Heart left ventricle (tissue), 16 donors: ENCODE results near the gene GFY. TPM values are rescaled to one million over a fixed set of nuclear protein-coding genes. Genes with fewer than 3 reads are reported as not detected.

Experiments
- ATAC-seq, 4 donors: fragments of 200-7000 bp; cut with Tn5 transposase; one replicate each; pipeline ENCODE4 v1.9.1; 2020 to 2022; ENCODE audit warnings: moderate library complexity in 4 of 4, mild to moderate bottlenecking in 3 of 4, moderate number of reproducible peaks in 1 of 4
- DNase-seq, 5 donors: peaks; one replicate each; pipeline ENCODE4 v3.0.0-alpha.2; 2020
- H3K27ac ChIP-seq, 12 donors: fragments of 200-600 bp; sonication (generic) in 4 of 12; one replicate each; pipeline versions ENCODE4 v1.5.0 to v1.8.0; 2016 to 2022; ENCODE audit warnings: mild to moderate bottlenecking in 2 of 12
- H3K27me3 ChIP-seq, 9 donors: fragments of 200-600 bp; sonication (generic) in 2 of 9; one replicate each; pipeline versions ENCODE4 v1.5.1 to v1.8.0; 2016 to 2022; ENCODE audit warnings: mild to moderate bottlenecking in 3 of 9
- H3K36me3 ChIP-seq, 9 donors: fragments of 200-600 bp; sonication (generic) in 2 of 9; one replicate each; pipeline versions ENCODE4 v1.5.0 to v1.8.0; 2018 to 2022; ENCODE audit warnings: mild to moderate bottlenecking in 2 of 9
- H3K4me1 ChIP-seq, 12 donors: fragments of 200-600 bp; sonication (generic) in 4 of 12; one replicate each; pipeline versions ENCODE4 v1.5.0 to v1.8.0; 2016 to 2022; ENCODE audit warnings: mild to moderate bottlenecking in 3 of 12
- H3K4me3 ChIP-seq, 12 donors: fragments of 200-600 bp; sonication (generic) in 4 of 12; one replicate each; pipeline versions ENCODE4 v1.5.0 to v1.8.0; 2017 to 2022; ENCODE audit warnings: mild to moderate bottlenecking in 9 of 12, moderate library complexity in 4 of 12
- H3K9me3 ChIP-seq, 12 donors: fragments of 200-600 bp; sonication (generic) in 4 of 12; one replicate each; pipeline versions ENCODE4 v1.5.0 to v1.8.0; 2016 to 2022; ENCODE audit warnings: mild to moderate bottlenecking in 1 of 12
- CTCF ChIP-seq, 12 donors: fragments of 200-600 bp; sonication (generic) in 4 of 12; IDR thresholded peaks; one replicate each; pipeline versions ENCODE4 v1.5.0 to v1.8.0; 2018 to 2022; ENCODE audit warnings: antibody characterized with exemption in 12 of 12, mild to moderate bottlenecking in 5 of 12
- POLR2A ChIP-seq, 2 donors: fragments of 450-650 bp; IDR thresholded peaks; one replicate each; pipeline ENCODE4 v1.6.1; 2017; ENCODE audit warnings: antibody characterized with exemption in 2 of 2, mild to moderate bottlenecking in 2 of 2, moderate library complexity in 2 of 2
- WGBS, 4 donors: extraction: QIAGEN DNeasy Blood & Tissue Kit in 2 of 4; methylation state at CpG; one replicate each; pipeline versions ENCODE4 v1.1.5 to v1.1.7; 2013 to 2018; 5-methylcytosine and 5-hydroxymethylcytosine counted together
- intact Hi-C, 10 donors: fragments of 100-400 bp; cut with DNase I; formaldehyde crosslinking; loops; one replicate each; pipeline versions ENCODE4 v1.11.1 to v1.14.2; 2022
- polyA plus RNA-seq, 2 donors: library from polyadenylated mRNA; stranded (reverse); fragments of 200-250 nt; gene quantifications; one replicate each; pipeline ENCODE4 v1.2.3, GENCODE V29; 2013
- total RNA-seq, 9 donors: library from RNA; depleted of rRNA in 2 of 9; stranded (reverse); fragments of >200 nt in 2 of 9; fragmentation: NEBNext Ultra II Directional in 3 of 9; extraction: Animal tissue kit (Norgen Biotek cat#: 25700) in 3 of 9; gene quantifications; one replicate each; pipeline versions ENCODE4 v1.1.0 to v1.2.4, GENCODE V29; 2016 to 2023
- donor health status: ischemic (EF 13 %, LVEDD 7.1; RV severe dilation, severe dysfunction).
- donor health status: healthy with polysubstance abuse.
- donor health status: DM: no; HTN: yes; CAD: no.
- donor health status: DM: no; HTN: no; CAD: no.
- donor health status: ischemic (EF 25% LVEDD 6.9; RV normal size, moderate dysfunction).
- donor health status: ischemic (EF 25% LVEDD 5.7; RV mildly dilated, moderate dysfunction).
- donor health status: healthy.
- donor health status: DM: yes; HTN: yes; CAD: no.
- donor health status: ischemic (EF 35%, LVEDD 5.7; RV mildly dilated, moderate dysfunction).
- donor health status: nonischemic (EF 11% LVEDD 7.7; RV severe dilation, severe dysfunction).
- donor health status: DM: yes; HTN: yes; CAD: no.
- donor health status: PGD.
- donor health status: ischemic (EF 29% LVEDD 5.4; RV normal size, mild dysfunction).
- donor health status: nonischemic (EF 23%, LVEDD 6.1; RV moderate dilation, normal function).

Gene GFY
- total and polyA plus RNA-seq, 11 donors: 0.12 TPM; not detected in 10

DNA sequence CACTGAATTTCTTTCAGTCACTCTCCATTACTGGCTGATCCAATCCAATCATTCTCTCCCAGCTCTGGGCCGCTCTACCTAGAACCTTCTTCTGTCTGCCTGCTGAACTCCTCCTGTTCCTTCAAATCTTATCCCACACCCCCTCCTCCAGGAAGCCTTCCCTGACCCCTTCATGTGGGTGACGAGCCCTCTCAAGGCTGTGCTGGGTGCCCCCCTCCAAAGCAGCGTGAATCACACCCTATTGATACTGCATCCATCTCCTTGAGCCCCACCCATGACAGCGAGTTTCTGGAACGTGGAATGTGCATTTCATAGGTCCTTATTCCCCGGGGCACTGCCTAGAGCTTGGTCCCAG, 23.2 kb downstream of the GFY start:
- Histone ChIP-seq H3K36me3 (peaks cover 0 to 25% (median 7%) of the 10 kb centered on the region in 9 donors), H3K4me1 (peaks cover 0 to 17% (median 4%) of the 10 kb centered on the region in 12 donors), H3K9me3 (no peaks in the 10 kb centered on the region), H3K4me3 (no peak overlapping the region), H3K27me3 (no peaks in the 10 kb centered on the region), H3K27ac (no peak overlapping the region)
- ATAC-seq (no peak), DNase-seq (no peak)
- 92 to 96% (median 94%) methylated on average over 6 of the region's 6 CpGs for WGBS, 4 donors
- TF ChIP-seq CTCF (IDR thresholded peaks at IDR 0.05): no peak
- TF ChIP-seq POLR2A (IDR thresholded peaks at IDR 0.05): no peak
- intact Hi-C loops: loop anchor here in 3 of 10 donors (10.0 kb wide), 2 partner anchors 184 to 224 kb away; no protein-coding TSS in a partner anchor

DNA sequence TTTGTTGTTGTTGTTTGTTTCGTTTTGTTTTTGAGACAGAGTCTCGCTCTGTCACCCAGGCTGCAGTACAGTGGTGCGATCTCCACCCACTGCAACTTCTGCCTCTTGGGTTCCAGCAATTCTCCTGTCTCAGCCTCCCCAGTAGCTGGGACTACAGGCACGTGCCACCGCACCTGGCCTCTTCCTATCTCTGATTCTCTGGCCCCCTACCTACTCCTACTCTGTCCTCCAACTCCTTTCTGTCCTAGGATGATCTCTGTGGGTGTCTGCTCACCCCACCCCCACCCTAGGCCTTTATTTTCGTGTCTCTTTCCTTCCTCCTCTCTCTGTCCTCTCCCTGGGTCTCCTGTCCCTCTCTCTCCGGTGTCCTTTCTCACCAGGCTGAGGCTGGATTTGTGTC, 25.2 kb downstream of the GFY start:
- Histone ChIP-seq H3K9me3 (no peaks in the 10 kb centered on the region), H3K27ac (no peak overlapping the region), H3K4me1 (peaks cover 0 to 31% (median 9%) of the 10 kb centered on the region in 12 donors), H3K36me3 (peaks cover 0 to 25% (median 7%) of the 10 kb centered on the region in 9 donors), H3K4me3 (peak overlapping the region in 2 of 12 donors; percentile 85 to 88), H3K27me3 (no peaks in the 10 kb centered on the region)
- DNase-seq (no peak), ATAC-seq (no peak)
- WGBS, 4 donors: 80 to 86% (median 82%) methylated on average over 7 of the region's 7 CpGs
- TF ChIP-seq POLR2A (IDR thresholded peaks at IDR 0.05): no peak
- no peak for TF ChIP-seq CTCF (IDR thresholded peaks at IDR 0.05)
- intact Hi-C loops: loop anchor here in 1 of 10 donors (5.0 kb wide), 1 partner anchor 192 kb away; the partner anchor contains the start of genes RRAS and SCAF1

- 2 to 6% (median 4%) methylated on average over 32 to 42 of the region's 42 CpGs for WGBS, 4 donors
- DNase-seq (peak; percentile 94 to 98 (median 97)), ATAC-seq (peak; percentile 73 to 85 (median 84))
- H3K27ac ChIP-seq: peak within 1 kb of the TSS; percentile 86 to 99 (median 96)
- peaks cover 0 to 32% (median 11%) of the 10 kb centered on the region in 12 donors for H3K4me1 ChIP-seq
- peaks cover 0 to 24% (median 7%) of the 10 kb centered on the region in 9 donors for H3K36me3 ChIP-seq
- TF ChIP-seq POLR2A (IDR thresholded peaks at IDR 0.05) (peak in 1 of 2 donors; percentile 54), CTCF (IDR thresholded peaks at IDR 0.05) (peak in 6 of 12 donors; percentile 5 to 28 (median 24))
- H3K4me3 ChIP-seq: peak within 1 kb of the TSS; percentile 25 to 88 (median 71)
- intact Hi-C loops: loop anchor here in 2 of 10 donors (1.0 to 5.0 kb wide), 5 partner anchors 8 to 425 kb away; partner anchors contain the start of genes AKT1S1 (in 1 of the 2), RPL13A (in 1 of the 2), RRAS (in 1 of the 2) and SCAF1 (in 1 of the 2)
- H3K27me3 ChIP-seq: no peaks in the 10 kb centered on the region
- no peaks in the 10 kb centered on the region for H3K9me3 ChIP-seq
Measured at GRCh38 chr19:49451430-49452181, 26.4 kb downstream of the GFY start, which contains the start of gene PIH1D1. Gene PIH1D1 (minus strand): TSS chr19:49451814. CDS start chr19:49451574, 240 bp downstream.
